ENCODE results near the gene FZD10. TPM values are rescaled to one million over a fixed set of nuclear protein-coding genes. Genes with fewer than 3 reads are reported as not detected.

The FZD10 gene
- polyA plus RNA-seq, 1 donor (not counting 4 experiments of a cell fraction or from before 2014, with no cell fraction given): 0.55 TPM

DNA sequence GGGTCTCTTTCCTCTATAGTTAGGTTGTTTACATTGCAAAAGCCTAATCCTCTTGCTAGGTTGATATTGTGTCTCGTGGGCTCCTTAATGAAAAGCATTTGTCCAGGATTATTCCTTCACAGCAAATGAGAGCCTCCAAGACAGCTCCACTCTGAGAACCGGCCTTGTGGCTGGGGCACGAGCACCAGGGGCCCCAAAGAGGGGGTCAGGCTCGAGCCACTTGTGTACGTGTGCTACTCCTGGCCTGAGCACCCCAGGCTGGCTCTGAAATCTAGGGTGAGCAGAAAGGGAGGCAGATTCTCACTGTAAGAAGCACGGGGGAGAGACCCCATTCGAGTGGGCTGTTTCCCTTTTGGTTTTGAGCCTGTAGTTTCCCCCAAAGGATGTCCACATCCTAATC lies 45.0 kb upstream of the FZD10 start:
- no peaks in the 10 kb centered on the region for H3K36me3 ChIP-seq (ENCODE audit: control insufficient read depth in 2 of 2, extremely low read depth in 1 of 2, insufficient read depth in 2 of 2, low read length in 2 of 2)
- peaks cover 16% of the 10 kb centered on the region for H3K4me1 ChIP-seq (ENCODE audit: control insufficient read depth, extremely low read depth, insufficient read depth, low read length)
- H3K9me3 ChIP-seq (ENCODE audit: control insufficient read depth, low read depth, low read length): no peaks in the 10 kb centered on the region
- dilution Hi-C loops (cut with MboI; ENCODE audit: extremely low pct_ligation_motif_present, low sequenced_read_pairs): no loop called here
- no peak overlapping the region for H3K9ac ChIP-seq (ENCODE audit: control insufficient read depth, extremely low read depth, insufficient read depth, low read length)
- no peaks in the 10 kb centered on the region for H3K9me1 ChIP-seq (ENCODE audit: control insufficient read depth, extremely low read depth, insufficient read depth, low read length)
- H3K4me3 ChIP-seq (ENCODE audit: control insufficient read depth in 2 of 3, extremely low read depth in 1 of 3, insufficient read depth in 2 of 3, low read depth in 1 of 3, low read length in 3 of 3): no peak overlapping the region
- no peaks in the 10 kb centered on the region for H3K27me3 ChIP-seq (ENCODE audit: control insufficient read depth, extremely low read depth, insufficient read depth, low read length)
- no peak for FAIRE-seq
- no peak overlapping the region for H3K4me2 ChIP-seq (ENCODE audit: control insufficient read depth, extremely low read depth, insufficient read depth, low read depth, low read length)
- TF ChIP-seq EZH2 (IDR thresholded peaks at IDR 0.05; ENCODE audit: low read length): no peak
- no peak for TF ChIP-seq CTCF (optimal IDR thresholded peaks at IDR 0.05 in 1 of 3, IDR thresholded peaks at IDR 0.05 in 1 of 3, conservative IDR thresholded peaks at IDR 0.05 in 1 of 3; ENCODE audit: extremely low read depth in 1 of 3, insufficient read depth in 2 of 3, low read length in 3 of 3)
- DNase-seq (ENCODE audit: low read depth, low spot score): no peak
- H2AFZ ChIP-seq (ENCODE audit: control insufficient read depth, low read length): no peak overlapping the region
- no peaks in the 10 kb centered on the region for H4K20me1 ChIP-seq (ENCODE audit: control insufficient read depth, extremely low read depth, insufficient read depth, low read length)
- H3K79me2 ChIP-seq (ENCODE audit: control insufficient read depth, insufficient read depth, low read length): no peaks in the 10 kb centered on the region
- no peak overlapping the region for H3K27ac ChIP-seq (ENCODE audit: control insufficient read depth, insufficient read depth, low read length)

- Histone ChIP-seq H3K4me2 (ENCODE audit: control insufficient read depth, extremely low read depth, insufficient read depth, low read depth, low read length) (no peak overlapping the region), H3K79me2 (ENCODE audit: control insufficient read depth, insufficient read depth, low read length) (no peaks in the 10 kb centered on the region), H3K27me3 (ENCODE audit: control insufficient read depth, extremely low read depth, insufficient read depth, low read length) (no peaks in the 10 kb centered on the region), H3K36me3 (ENCODE audit: control insufficient read depth in 2 of 2, extremely low read depth in 1 of 2, insufficient read depth in 2 of 2, low read length in 2 of 2) (no peaks in the 10 kb centered on the region), H3K4me3 (ENCODE audit: control insufficient read depth in 2 of 3, extremely low read depth in 1 of 3, insufficient read depth in 2 of 3, low read depth in 1 of 3, low read length in 3 of 3) (no peak overlapping the region), H2AFZ (ENCODE audit: control insufficient read depth, low read length) (no peak overlapping the region), H3K9ac (ENCODE audit: control insufficient read depth, extremely low read depth, insufficient read depth, low read length) (no peak overlapping the region), H3K9me1 (ENCODE audit: control insufficient read depth, extremely low read depth, insufficient read depth, low read length) (no peaks in the 10 kb centered on the region), H3K4me1 (ENCODE audit: control insufficient read depth, extremely low read depth, insufficient read depth, low read length) (peaks cover 16% of the 10 kb centered on the region), H4K20me1 (ENCODE audit: control insufficient read depth, extremely low read depth, insufficient read depth, low read length) (no peaks in the 10 kb centered on the region), H3K9me3 (ENCODE audit: control insufficient read depth, low read depth, low read length) (no peaks in the 10 kb centered on the region), H3K27ac (ENCODE audit: control insufficient read depth, insufficient read depth, low read length) (no peak overlapping the region)
- DNase-seq (ENCODE audit: low read depth, low spot score) (no peak), FAIRE-seq (no peak)
- dilution Hi-C loops (cut with MboI; ENCODE audit: extremely low pct_ligation_motif_present, low sequenced_read_pairs): no loop called here
- TF ChIP-seq EZH2 (IDR thresholded peaks at IDR 0.05; ENCODE audit: low read length) (no peak), CTCF (optimal IDR thresholded peaks at IDR 0.05 in 1 of 3, IDR thresholded peaks at IDR 0.05 in 1 of 3, conservative IDR thresholded peaks at IDR 0.05 in 1 of 3; ENCODE audit: extremely low read depth in 1 of 3, insufficient read depth in 2 of 3, low read length in 3 of 3) (no peak)
Observed at GRCh38 chr12:130117701-130118100, 44.6 kb upstream of the FZD10 start.

Measured in keratinocyte (primary cell).